Vagina (tissue), 2 donors: ENCODE measurements around the gene MRPL34. TPM values are rescaled to one million over a fixed set of nuclear protein-coding genes. Genes with fewer than 3 reads are reported as not detected.
A peak's percentile ranks its signal among the peaks of the same experiment; 100 is the strongest.

ENCODE experiments used
- DNase-seq, 2 donors: peaks; one replicate each; pipeline ENCODE4 v3.0.0-alpha.2; 2017; ENCODE audit errors: extremely low spot score in 2 of 2
- H3K27ac ChIP-seq: fragments of 200-600 bp; sonication (generic); one replicate; pipeline ENCODE4 v1.5.1; 2019
- H3K27me3 ChIP-seq: fragments of 200-600 bp; sonication (generic); one replicate; pipeline ENCODE4 v1.5.1; 2019
- H3K36me3 ChIP-seq, 2 donors: fragments of 200-600 bp; sonication (generic); one replicate each; pipeline ENCODE4 v1.5.1; 2017 to 2019
- H3K4me1 ChIP-seq: fragments of 200-600 bp; sonication (generic); one replicate; pipeline ENCODE4 v1.5.1; 2019
- H3K4me3 ChIP-seq, 2 donors: fragments of 200-600 bp; sonication (generic); 1 replicate in 1 of 2; 2 replicates in 1 of 2; pipeline ENCODE4 v1.5.1; 2016 to 2019
- H3K9me3 ChIP-seq: fragments of 200-600 bp; sonication (generic); one replicate; pipeline ENCODE4 v1.5.1; 2019
- CTCF ChIP-seq, 3 experiments: fragments of 450-650 bp in 2 of 3; fragments of 200-600 bp in 1 of 3; sonication (generic) in 1 of 3; IDR thresholded peaks; one replicate each; pipeline ENCODE4 v1.5.1; 2017 to 2019; ENCODE audit warnings: antibody characterized with exemption in 3 of 3, mild to moderate bottlenecking in 2 of 3, moderate library complexity in 2 of 3
- POLR2A ChIP-seq, 2 donors: fragments of 450-650 bp; IDR thresholded peaks; one replicate each; pipeline ENCODE4 v1.6.1; 2017; ENCODE audit warnings: antibody characterized with exemption in 2 of 2, mild to moderate bottlenecking in 2 of 2, moderate library complexity in 2 of 2
- POLR2AphosphoS5 ChIP-seq, 2 donors: sonication (generic); formaldehyde crosslinking; IDR thresholded peaks; one replicate each; pipeline ENCODE4 v1.9.0; 2017; ENCODE audit warnings: antibody characterized with exemption in 2 of 2, mild to moderate bottlenecking in 2 of 2, low read depth in 1 of 2; ENCODE audit not compliant: insufficient read depth in 1 of 2
- intact Hi-C: fragments of 100-400 bp; cut with DNase I; formaldehyde crosslinking; loops from one replicate; pipeline ENCODE4 v1.15.1; 2023
- total RNA-seq: library from RNA; depleted of rRNA; stranded (reverse); fragments of >200 nt; gene quantifications from one replicate; pipeline ENCODE4 v1.2.3, GENCODE V29; 2016

The MRPL34 gene
- total RNA-seq, 1 donor from 2014 or later = 176 TPM

GRCh38 chr19:17306285-17306714 is 628 bp downstream of the MRPL34 start:
- Histone ChIP-seq H3K4me3 (peak overlapping the region; percentile 64 to 69), H3K27ac (peak overlapping the region; percentile 92), H3K4me1 (peaks cover 67% of the 10 kb centered on the region), H3K27me3 (no peaks in the 10 kb centered on the region), H3K36me3 (no peaks in the 10 kb centered on the region), H3K9me3 (no peaks in the 10 kb centered on the region)
- TF ChIP-seq CTCF (IDR thresholded peaks at IDR 0.05) (no peak), POLR2A (IDR thresholded peaks at IDR 0.05) (no peak), POLR2AphosphoS5 (IDR thresholded peaks at IDR 0.05; ENCODE audit: insufficient read depth in 1 of 2, low read depth in 1 of 2) (no peak)
- no peak for DNase-seq
- intact Hi-C loops = no loop called here

GRCh38 chr19:17307876-17308377 is 2.3 kb downstream of the MRPL34 start:
- Histone ChIP-seq H3K27ac (no peak overlapping the region), H3K4me3 (no peak overlapping the region), H3K9me3 (no peaks in the 10 kb centered on the region), H3K4me1 (peaks cover 74% of the 10 kb centered on the region), H3K27me3 (no peaks in the 10 kb centered on the region), H3K36me3 (peaks cover 0 to 5% of the 10 kb centered on the region in 2 donors)
- DNase-seq = no peak
- TF ChIP-seq CTCF (IDR thresholded peaks at IDR 0.05) = no peak
- TF ChIP-seq POLR2A (IDR thresholded peaks at IDR 0.05) = no peak
- no peak for TF ChIP-seq POLR2AphosphoS5 (IDR thresholded peaks at IDR 0.05; ENCODE audit: insufficient read depth in 1 of 2, low read depth in 1 of 2)
- intact Hi-C loops = no loop called here

- peak within 1 kb of the TSS; percentile 86 to 88 for H3K4me3 ChIP-seq
- TF ChIP-seq POLR2AphosphoS5 (IDR thresholded peaks at IDR 0.05; ENCODE audit: insufficient read depth in 1 of 2, low read depth in 1 of 2) (peak; percentile 80 to 98), CTCF (IDR thresholded peaks at IDR 0.05) (no peak), POLR2A (IDR thresholded peaks at IDR 0.05) (peak in 1 of 2 donors; percentile 17)
- peak within 1 kb of the TSS; percentile 74 for H3K27ac ChIP-seq
- peaks cover 0 to 12% of the 10 kb centered on the region in 2 donors for H3K36me3 ChIP-seq
- no peaks in the 10 kb centered on the region for H3K9me3 ChIP-seq
- peaks cover 61% of the 10 kb centered on the region for H3K4me1 ChIP-seq
- H3K27me3 ChIP-seq = no peaks in the 10 kb centered on the region
- intact Hi-C loops = no loop called here
- peak; percentile 98 to 99 for DNase-seq
Measured at GRCh38 chr19:17309198-17309964, 3.7 kb downstream of the MRPL34 start, which contains the start of gene DDA1. Gene DDA1 (plus strand): TSS chr19:17309563. CDS start chr19:17309655, 92 bp downstream.

- intact Hi-C loops = no loop called here
- H3K27me3 ChIP-seq = no peaks in the 10 kb centered on the region
- H3K4me3 ChIP-seq = peak overlapping the region; percentile 86 to 88
- peaks cover 0 to 17% of the 10 kb centered on the region in 2 donors for H3K36me3 ChIP-seq
- no peak for TF ChIP-seq CTCF (IDR thresholded peaks at IDR 0.05)
- TF ChIP-seq POLR2AphosphoS5 (IDR thresholded peaks at IDR 0.05; ENCODE audit: insufficient read depth in 1 of 2, low read depth in 1 of 2) = no peak
- no peak for TF ChIP-seq POLR2A (IDR thresholded peaks at IDR 0.05)
- H3K4me1 ChIP-seq = peaks cover 54% of the 10 kb centered on the region
- H3K27ac ChIP-seq = peak overlapping the region; percentile 74
- H3K9me3 ChIP-seq = no peaks in the 10 kb centered on the region
- DNase-seq = no peak
Measured at GRCh38 chr19:17309965-17310461, 4.3 kb downstream of the MRPL34 start.
